ENCODE data around the gene MS4A1. TPM values are rescaled to one million over a fixed set of nuclear protein-coding genes. Genes with fewer than 3 reads are reported as not detected.

Gene MS4A1
- total and polyA plus RNA-seq, 2 experiments from 2014 or later, result 0.23 TPM; not detected in 1

GRCh38 chr11:60459345-60459744, 3.7 kb downstream of the MS4A1 start:
- H3K9me2 ChIP-seq (ENCODE audit: insufficient read depth), result no peaks in the 10 kb centered on the region
- no peak for DNase-seq (ENCODE audit: low spot score)
- H3K4me3 ChIP-seq, result no peak overlapping the region
- ATAC-seq, result no peak
- Mint-ChIP-seq H3K4me3 (no peak overlapping the region), H3K36me3 (ENCODE audit: low read depth) (no peaks in the 10 kb centered on the region), H3K27ac (no peak overlapping the region), H3K27me3 (ENCODE audit: insufficient read depth, low read depth, poor library complexity) (peaks cover 2% of the 10 kb centered on the region), H3K4me1 (no peaks in the 10 kb centered on the region), H3K9me3 (no peaks in the 10 kb centered on the region)
- H3K27ac ChIP-seq (ENCODE audit: low read depth), result no peak overlapping the region
- no peak overlapping the region for H2AFZ ChIP-seq
- no peak overlapping the region for H3K4me2 ChIP-seq
- H4K20me1 ChIP-seq (replicated peaks; ENCODE audit: insufficient read depth), result no peaks in the 10 kb centered on the region
- no peaks in the 10 kb centered on the region for H3K4me1 ChIP-seq (ENCODE audit: insufficient read depth)
- no peak for TF ChIP-seq JUNB (IDR thresholded peaks at IDR 0.05; ENCODE audit: unreplicated experiment)
- no peak for TF ChIP-seq STAT1 (IDR thresholded peaks at IDR 0.05; ENCODE audit: unreplicated experiment)
- no peak for TF ChIP-seq NANOG (IDR thresholded peaks at IDR 0.05; ENCODE audit: borderline replicate concordance)
- no peak for TF ChIP-seq ZNF462 (CRISPR knock-in tag; IDR thresholded peaks at IDR 0.05)
- TF ChIP-seq ZNF114 (CRISPR knock-in tag; IDR thresholded peaks at IDR 0.05), result no peak
- TF ChIP-seq POLR2AphosphoS5 (IDR thresholded peaks at IDR 0.05; ENCODE audit: low read depth), result no peak
- no peak for TF ChIP-seq ETS1 (IDR thresholded peaks at IDR 0.05)
- no peak for TF ChIP-seq EZH2phosphoT487 (IDR thresholded peaks at IDR 0.05; ENCODE audit: unreplicated experiment)
- no peak for TF ChIP-seq ZNF331 (CRISPR knock-in tag; IDR thresholded peaks at IDR 0.05; ENCODE audit: low read depth)
- TF ChIP-seq CTCF (conservative IDR thresholded peaks at IDR 0.05; ENCODE audit: low read depth in 2 of 2), result no peak
- no peak for TF ChIP-seq REST (IDR thresholded peaks at IDR 0.05; ENCODE audit: unreplicated experiment)
- no peak for TF ChIP-seq CREB1 (CRISPR knock-in tag; IDR thresholded peaks at IDR 0.05; ENCODE audit: low read depth)
- H3K27me3 ChIP-seq (ENCODE audit: insufficient read depth), result no peaks in the 10 kb centered on the region
- H3F3A ChIP-seq (replicated peaks; ENCODE audit: low read depth), result no peaks in the 10 kb centered on the region
- H3K36me3 ChIP-seq (ENCODE audit: insufficient read depth), result no peaks in the 10 kb centered on the region
- no peaks in the 10 kb centered on the region for H3K79me2 ChIP-seq (replicated peaks; ENCODE audit: insufficient read depth)

All from GM23338 (cell line).